ENCODE results near the gene PMEPA1.

DNA sequence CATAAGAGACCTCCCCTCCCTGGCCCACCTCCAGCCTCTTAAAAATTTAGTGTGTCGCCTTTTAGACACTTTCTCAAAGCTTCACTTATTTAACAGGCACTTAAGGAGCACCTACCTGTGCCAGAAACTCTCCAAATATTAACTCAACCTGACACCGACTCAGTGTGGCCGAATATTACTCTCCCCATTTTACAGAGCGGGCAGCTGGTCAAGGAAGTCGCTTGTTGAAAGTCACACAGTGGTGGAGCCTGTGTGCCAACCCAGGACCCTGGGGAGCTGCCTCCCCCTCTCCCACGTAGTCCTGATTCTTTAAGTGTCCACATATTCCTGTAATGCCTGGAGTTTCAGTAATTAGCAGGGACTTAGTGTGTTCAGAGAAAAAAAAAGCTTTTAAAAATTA lies 1.0 kb upstream of the PMEPA1 start:
- TF ChIP-seq ZNF274 (IDR thresholded peaks at IDR 0.05; ENCODE audit: low read depth, low read length) (no peak), YY1 (IDR thresholded peaks at IDR 0.05; ENCODE audit: insufficient read depth, insufficient read length) (no peak)

Data from NT2/D1 (cell line).